ENCODE measurements around the gene WDR36. TPM values are rescaled to one million over a fixed set of nuclear protein-coding genes. Genes with fewer than 3 reads are reported as not detected.

WDR36 gene
- total RNA-seq, 4 donors from 2014 or later, result 18.7 to 30.7 (median 25.0) TPM

- WGBS, 2 donors (ENCODE audit: low coverage in 1 of 2), result 17 to 57% methylated on average over 5 to 14 of the region's 42 CpGs
- H3K4me1 ChIP-seq, result peaks cover 0 to 43% (median 0%) of the 10 kb centered on the region in 3 donors
- peak overlapping the region in 1 of 2 donors; percentile 37 for H3K4me3 ChIP-seq
- ATAC-seq, result peak; percentile 51
- TF ChIP-seq POLR2A (IDR thresholded peaks at IDR 0.05) (no peak), POLR2AphosphoS5 (IDR thresholded peaks at IDR 0.05) (no peak), CTCF (IDR thresholded peaks at IDR 0.05) (no peak), EP300 (IDR thresholded peaks at IDR 0.05) (no peak)
- no peaks in the 10 kb centered on the region for H3K27me3 ChIP-seq
- H3K27ac ChIP-seq, result no peak overlapping the region
- H3K36me3 ChIP-seq, result no peaks in the 10 kb centered on the region
- H3K9me3 ChIP-seq, result no peaks in the 10 kb centered on the region
These were observed 21.6 kb upstream of the WDR36 start for GRCh38 chr5:111070272-111071134.

- H3K36me3 ChIP-seq, result no peaks in the 10 kb centered on the region
- TF ChIP-seq POLR2AphosphoS5 (IDR thresholded peaks at IDR 0.05), result no peak
- TF ChIP-seq EP300 (IDR thresholded peaks at IDR 0.05), result no peak
- no peak for TF ChIP-seq CTCF (IDR thresholded peaks at IDR 0.05)
- TF ChIP-seq POLR2A (IDR thresholded peaks at IDR 0.05), result no peak
- H3K27me3 ChIP-seq, result no peaks in the 10 kb centered on the region
- peak within 1 kb of the TSS in 1 of 4 donors; percentile 72 for H3K27ac ChIP-seq
- WGBS, 2 donors (ENCODE audit: low coverage in 1 of 2), result 81 to 90% methylated on average over 3 to 4 of the region's 4 CpGs
- ATAC-seq, result no peak
- peak within 1 kb of the TSS in 1 of 2 donors; percentile 63 for H3K4me3 ChIP-seq
- H3K4me1 ChIP-seq, result peaks cover 0 to 47% (median 0%) of the 10 kb centered on the region in 3 donors
- H3K9me3 ChIP-seq, result no peaks in the 10 kb centered on the region
These were observed 20.7 kb upstream of the WDR36 start, which contains the start of gene TSLP for GRCh38 chr5:111071413-111071812. Gene TSLP, plus strand, starts transcription at chr5:111071713. Its CDS starts 178 bp downstream, at chr5:111071891.

GRCh38 chr5:111072949-111073682 is 19.0 kb upstream of the WDR36 start:
- peak; percentile 80 for ATAC-seq
- Histone ChIP-seq H3K27ac (peak overlapping the region; percentile 1 to 72 (median 63)), H3K9me3 (no peaks in the 10 kb centered on the region), H3K4me3 (peak overlapping the region; percentile 63 to 67), H3K36me3 (peaks cover 0 to 3% of the 10 kb centered on the region in 2 donors), H3K27me3 (no peaks in the 10 kb centered on the region), H3K4me1 (peaks cover 0 to 47% (median 0%) of the 10 kb centered on the region in 3 donors)
- peak in 2 of 4 experiments; percentile 20 to 21 for TF ChIP-seq CTCF (IDR thresholded peaks at IDR 0.05)
- no peak for TF ChIP-seq EP300 (IDR thresholded peaks at IDR 0.05)
- TF ChIP-seq POLR2A (IDR thresholded peaks at IDR 0.05), result no peak
- peak; percentile 47 for TF ChIP-seq POLR2AphosphoS5 (IDR thresholded peaks at IDR 0.05)
- 0% methylated on average over 28 to 31 of the region's 44 CpGs for WGBS, 2 donors (ENCODE audit: low coverage in 1 of 2)

- no peak for ATAC-seq
- peaks cover 0 to 47% (median 0%) of the 10 kb centered on the region in 3 donors for H3K4me1 ChIP-seq
- peaks cover 0 to 3% of the 10 kb centered on the region in 2 donors for H3K36me3 ChIP-seq
- TF ChIP-seq POLR2A (IDR thresholded peaks at IDR 0.05) (no peak), POLR2AphosphoS5 (IDR thresholded peaks at IDR 0.05) (no peak), CTCF (IDR thresholded peaks at IDR 0.05) (no peak)
- H3K27ac ChIP-seq, result no peak overlapping the region
- no peaks in the 10 kb centered on the region for H3K27me3 ChIP-seq
- peak overlapping the region; percentile 63 to 67 for H3K4me3 ChIP-seq
- WGBS, 2 donors (ENCODE audit: low coverage in 1 of 2), result 65 to 67% methylated on average over 2 of the region's 2 CpGs
- no peaks in the 10 kb centered on the region for H3K9me3 ChIP-seq
These were observed 17.9 kb upstream of the WDR36 start for GRCh38 chr5:111074244-111074643.

All from gastroesophageal sphincter (tissue), 4 donors.